Cardiac septum (tissue), 1 donor: ENCODE data around the gene ISOC1. TPM values are rescaled to one million over a fixed set of nuclear protein-coding genes. Genes with fewer than 3 reads are reported as not detected.

ENCODE experiments used
- DNase-seq: peaks from one replicate; pipeline ENCODE4 v3.0.0-alpha.2; 2020; ENCODE audit warnings: low spot score
- intact Hi-C: fragments of 100-400 bp; cut with DNase I; formaldehyde crosslinking; loops from one replicate; pipeline ENCODE4 v1.14.0; 2022
- microRNA-seq: library from miRNA; unstranded; fragments of <30 nt; microRNA quantifications from one replicate; pipeline ENCODE4 v1.2.0, GENCODE V29; 2020
- total RNA-seq: library from RNA; stranded (reverse); fragmentation: NEBNext Ultra II Directional; extraction: Animal tissue kit (Norgen Biotek cat#: 25700); gene quantifications from one replicate; pipeline ENCODE4 v1.2.1, GENCODE V29; 2021
- donor health status: DM: no; HTN: no; CAD: no.

Gene ISOC1
- total RNA-seq, 1 donor from 2014 or later, result 73.7 TPM

GRCh38 chr5:129118405-129118804 is 23.9 kb downstream of the ISOC1 start:
- intact Hi-C loops, result no loop called here
- no peak for DNase-seq

- no peak for DNase-seq
- intact Hi-C loops, result no loop called here
Observed at GRCh38 chr5:129118826-129119225, 24.3 kb downstream of the ISOC1 start.

- intact Hi-C loops, result no loop called here
- no peak for DNase-seq
Observed at GRCh38 chr5:129120158-129120581, 25.6 kb downstream of the ISOC1 start.

GRCh38 chr5:129122560-129122959 is 28.0 kb downstream of the ISOC1 start:
- intact Hi-C loops, result no loop called here
- no peak for DNase-seq

GRCh38 chr5:129124608-129125007 is 30.1 kb downstream of the ISOC1 start:
- no peak for DNase-seq
- intact Hi-C loops, result no loop called here

- intact Hi-C loops, result no loop called here
Observed at GRCh38 chr5:129125819-129126218, 31.3 kb downstream of the ISOC1 start.

GRCh38 chr5:129133553-129133952 is 39.0 kb downstream of the ISOC1 start:
- intact Hi-C loops, result no loop called here
- DNase-seq, result no peak

More at GRCh38 chr5:129125819-129126218, 31.3 kb downstream of the ISOC1 start:
- DNase-seq, result no peak

- intact Hi-C loops, result no loop called here
- DNase-seq, result no peak
Observed at GRCh38 chr5:129135633-129136032, 41.1 kb downstream of the ISOC1 start.

GRCh38 chr5:129137637-129138036 is 43.1 kb downstream of the ISOC1 start:
- no peak for DNase-seq
- intact Hi-C loops, result no loop called here

GRCh38 chr5:129141078-129141477 is 46.5 kb downstream of the ISOC1 start:
- no peak for DNase-seq
- intact Hi-C loops, result no loop called here

- intact Hi-C loops, result no loop called here
- no peak for DNase-seq
Observed at GRCh38 chr5:129141696-129142095, 47.1 kb downstream of the ISOC1 start.

- DNase-seq, result no peak
- intact Hi-C loops, result no loop called here
Observed at GRCh38 chr5:129155876-129156275, 61.3 kb downstream of the ISOC1 start.

- intact Hi-C loops, result no loop called here
- DNase-seq, result no peak
Observed at GRCh38 chr5:129161830-129162229, 67.3 kb downstream of the ISOC1 start.

Small RNA genes lying within 50 kb of the gene (microRNA-seq; reads per million reads assigned to microRNA genes)
- not detected for gene MIR4633

Other genes starting within 250 kb of the ISOC1 start
- 64.4 TPM for gene SLC27A6, start 129.3 kb upstream of the ISOC1 start, total RNA-seq